Measurements from ENCODE around the gene RASA3. TPM values are rescaled to one million over a fixed set of nuclear protein-coding genes. Genes with fewer than 3 reads are reported as not detected.

Gene RASA3
- total and polyA plus RNA-seq, 2 donors (not counting 3 experiments of a cell fraction or from before 2014, with no cell fraction given): 26.5 to 53.8 TPM

DNA sequence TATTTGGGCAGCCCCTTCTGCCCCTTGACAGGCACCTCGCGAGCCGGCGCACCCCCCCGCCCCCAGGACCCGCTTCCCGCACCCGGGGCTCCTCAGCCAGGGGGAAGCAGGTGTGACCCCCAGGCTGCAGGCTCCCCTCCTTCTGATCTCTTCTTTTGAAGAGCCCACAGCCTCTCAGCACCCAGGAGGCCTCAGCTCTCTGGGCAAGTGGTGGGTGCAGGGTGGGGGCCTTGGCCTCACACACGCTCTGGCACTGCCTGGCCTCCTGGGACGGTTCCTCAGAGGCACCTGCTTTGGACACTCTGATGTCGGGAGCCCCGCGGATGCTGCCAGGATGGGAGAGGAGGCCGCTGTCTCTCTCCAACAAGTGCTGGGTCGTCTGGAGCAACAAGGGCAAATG, 157.0 kb downstream of the RASA3 start:
- intact Hi-C loops (cut with micrococcal nuclease) (no loop called here), dilution Hi-C loops (cut with MboI; ENCODE audit: extremely low pct_ligation_motif_present, low sequenced_read_pairs) (no loop called here)
- no peak for DNase-seq (ENCODE audit: low read depth, low spot score)
- no TSS peak for BruUV-seq (replicated peaks)
- Histone ChIP-seq H3K79me2 (ENCODE audit: control insufficient read depth, insufficient read depth, low read length) (no peaks in the 10 kb centered on the region), H3K27me3 (ENCODE audit: control insufficient read depth in 2 of 2, insufficient read depth in 2 of 2, low read length in 2 of 2) (no peaks in the 10 kb centered on the region), H3K36me3 (ENCODE audit: control insufficient read depth in 2 of 2, extremely low read depth in 1 of 2, insufficient read depth in 2 of 2, low read length in 2 of 2) (peaks cover 0 to 44% of the 10 kb centered on the region in 2 experiments), H3K4me3 (replicated peaks in 1 of 3; ENCODE audit: insufficient read depth in 1 of 3, low read depth in 1 of 3, low read length in 3 of 3) (no peak overlapping the region), H3K9me1 (replicated peaks; ENCODE audit: control insufficient read depth, extremely low read depth, insufficient read depth, low read length) (no peaks in the 10 kb centered on the region), H3K9me3 (replicated peaks; ENCODE audit: control insufficient read depth, insufficient read depth, low read length) (no peaks in the 10 kb centered on the region), H3K9ac (replicated peaks; ENCODE audit: extremely low read depth, insufficient read depth, low read length) (no peak overlapping the region), H3K4me1 (ENCODE audit: control insufficient read depth, extremely low read depth, insufficient read depth, low read length) (no peaks in the 10 kb centered on the region), H2AFZ (ENCODE audit: low read depth, low read length) (no peak overlapping the region), H3K27ac (ENCODE audit: insufficient read depth, low read depth, low read length) (no peak overlapping the region), H4K20me1 (replicated peaks; ENCODE audit: control insufficient read depth, extremely low read depth, insufficient read depth, low read length) (no peaks in the 10 kb centered on the region), H3K4me2 (ENCODE audit: insufficient read depth, low read length) (no peak overlapping the region)
- ChIA-PET CTCF (no interaction called here), POLR2A (no interaction called here)
- TF ChIP-seq EZH2 (IDR thresholded peaks at IDR 0.05; ENCODE audit: borderline replicate concordance, low read depth, low read length, severe bottlenecking) (no peak), POLR2A (IDR thresholded peaks at IDR 0.05; ENCODE audit: low read depth, low read length) (no peak), JUN (IDR thresholded peaks at IDR 0.05; ENCODE audit: borderline replicate concordance, insufficient read depth, insufficient read length, low read depth) (no peak), GATA2 (IDR thresholded peaks at IDR 0.05; ENCODE audit: insufficient read depth, insufficient read length, low read depth, low read length) (no peak), MYC (IDR thresholded peaks at IDR 0.05; ENCODE audit: low read depth, low read length) (no peak), FOS (IDR thresholded peaks at IDR 0.05; ENCODE audit: borderline replicate concordance, insufficient read depth, low read length) (no peak), POLR2AphosphoS5 (IDR thresholded peaks at IDR 0.05; ENCODE audit: insufficient read depth, low read depth, low read length) (no peak)
- TF ChIP-seq, protein P1, sequence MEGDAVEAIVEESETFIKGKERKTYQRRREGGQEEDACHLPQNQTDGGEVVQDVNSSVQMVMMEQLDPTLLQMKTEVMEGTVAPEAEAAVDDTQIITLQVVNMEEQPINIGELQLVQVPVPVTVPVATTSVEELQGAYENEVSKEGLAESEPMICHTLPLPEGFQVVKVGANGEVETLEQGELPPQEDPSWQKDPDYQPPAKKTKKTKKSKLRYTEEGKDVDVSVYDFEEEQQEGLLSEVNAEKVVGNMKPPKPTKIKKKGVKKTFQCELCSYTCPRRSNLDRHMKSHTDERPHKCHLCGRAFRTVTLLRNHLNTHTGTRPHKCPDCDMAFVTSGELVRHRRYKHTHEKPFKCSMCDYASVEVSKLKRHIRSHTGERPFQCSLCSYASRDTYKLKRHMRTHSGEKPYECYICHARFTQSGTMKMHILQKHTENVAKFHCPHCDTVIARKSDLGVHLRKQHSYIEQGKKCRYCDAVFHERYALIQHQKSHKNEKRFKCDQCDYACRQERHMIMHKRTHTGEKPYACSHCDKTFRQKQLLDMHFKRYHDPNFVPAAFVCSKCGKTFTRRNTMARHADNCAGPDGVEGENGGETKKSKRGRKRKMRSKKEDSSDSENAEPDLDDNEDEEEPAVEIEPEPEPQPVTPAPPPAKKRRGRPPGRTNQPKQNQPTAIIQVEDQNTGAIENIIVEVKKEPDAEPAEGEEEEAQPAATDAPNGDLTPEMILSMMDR (IDR thresholded peaks at IDR 0.05; ENCODE audit: extremely low read depth in 1 of 2, insufficient read depth in 1 of 2, low read depth in 1 of 2, low read length in 2 of 2): no peak
- TF ChIP-seq, protein P2, sequence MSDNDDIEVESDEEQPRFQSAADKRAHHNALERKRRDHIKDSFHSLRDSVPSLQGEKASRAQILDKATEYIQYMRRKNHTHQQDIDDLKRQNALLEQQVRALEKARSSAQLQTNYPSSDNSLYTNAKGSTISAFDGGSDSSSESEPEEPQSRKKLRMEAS (IDR thresholded peaks at IDR 0.05; ENCODE audit: insufficient read depth, insufficient read length): no peak
- no peak for FAIRE-seq

Measured in endothelial cell of umbilical vein (primary cell).